Cardiac septum (tissue), 1 donor: ENCODE measurements around the gene TMEM131. TPM values are rescaled to one million over a fixed set of nuclear protein-coding genes. Genes with fewer than 3 reads are reported as not detected.
"Not testable (repeated sequence)": the region's sequence is repeated elsewhere in the genome, so short reads cannot be mapped to it uniquely, and the experiment has no call there.

ENCODE experiments used
- DNase-seq: peaks from one replicate; pipeline ENCODE4 v3.0.0-alpha.2; 2020; ENCODE audit warnings: low spot score
- intact Hi-C: fragments of 100-400 bp; cut with DNase I; formaldehyde crosslinking; loops from one replicate; pipeline ENCODE4 v1.14.0; 2022
- total RNA-seq: library from RNA; stranded (reverse); fragmentation: NEBNext Ultra II Directional; extraction: Animal tissue kit (Norgen Biotek cat#: 25700); gene quantifications from one replicate; pipeline ENCODE4 v1.2.1, GENCODE V29; 2021
- donor health status: DM: no; HTN: no; CAD: no.

TMEM131 gene
- total RNA-seq, 1 donor from 2014 or later, result 28.6 TPM

DNA sequence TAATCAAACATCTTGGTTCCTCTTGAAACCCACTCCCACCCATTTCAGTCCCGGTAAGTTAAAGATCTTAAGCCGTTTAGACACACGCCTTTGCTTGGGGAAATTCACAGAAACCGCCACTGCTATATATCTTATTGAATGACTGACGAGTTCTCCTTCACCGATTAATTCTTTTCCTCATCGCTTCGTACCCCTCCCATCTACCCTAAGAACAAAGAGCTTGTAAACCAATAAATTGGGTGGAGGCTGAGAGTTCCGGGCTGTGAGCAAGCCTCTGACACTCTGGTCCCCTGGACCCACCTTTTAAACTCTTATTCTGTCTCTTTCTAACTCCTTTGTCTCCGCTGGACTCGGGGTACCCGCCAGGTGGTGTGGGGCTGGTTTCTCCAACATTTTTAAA is 30.6 kb downstream of the TMEM131 start:
- no peak for DNase-seq
- intact Hi-C loops, result no loop called here

DNA sequence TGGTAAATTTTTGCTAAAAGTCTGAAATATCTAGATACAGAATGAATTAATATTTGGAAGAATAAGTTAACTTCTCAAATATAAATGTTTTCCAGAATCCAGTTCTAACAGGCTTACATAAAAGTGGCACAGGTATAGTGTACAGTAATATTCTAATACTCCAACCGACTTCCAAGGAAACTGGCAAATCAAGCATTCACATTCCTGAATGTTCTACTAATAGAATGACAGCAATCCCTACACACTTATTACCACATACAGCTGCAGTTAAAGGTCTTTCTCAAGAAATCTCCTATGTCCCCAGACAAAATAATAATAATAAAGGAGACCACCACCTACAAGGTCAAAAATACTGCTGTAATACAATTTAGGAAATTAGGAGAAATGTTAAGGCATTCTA is 31.9 kb downstream of the TMEM131 start:
- intact Hi-C loops, result no loop called here
- no peak for DNase-seq

DNA sequence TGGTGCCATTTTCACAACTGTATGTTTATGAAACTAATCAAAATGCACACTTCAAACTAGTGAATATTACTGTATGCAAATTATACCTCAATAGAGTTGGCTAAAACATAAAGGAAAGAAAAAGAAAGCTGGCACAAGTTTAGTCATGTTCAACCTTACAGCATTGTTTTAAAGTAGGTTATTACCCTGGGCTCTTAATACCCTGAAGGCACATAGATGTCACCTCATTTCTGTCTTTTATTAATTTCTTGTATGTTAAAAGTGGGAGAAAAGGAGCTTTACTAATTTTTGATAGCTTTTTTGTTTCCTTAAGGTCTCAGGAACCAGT is 32.7 kb downstream of the TMEM131 start:
- DNase-seq, result no peak
- intact Hi-C loops, result no loop called here

DNA sequence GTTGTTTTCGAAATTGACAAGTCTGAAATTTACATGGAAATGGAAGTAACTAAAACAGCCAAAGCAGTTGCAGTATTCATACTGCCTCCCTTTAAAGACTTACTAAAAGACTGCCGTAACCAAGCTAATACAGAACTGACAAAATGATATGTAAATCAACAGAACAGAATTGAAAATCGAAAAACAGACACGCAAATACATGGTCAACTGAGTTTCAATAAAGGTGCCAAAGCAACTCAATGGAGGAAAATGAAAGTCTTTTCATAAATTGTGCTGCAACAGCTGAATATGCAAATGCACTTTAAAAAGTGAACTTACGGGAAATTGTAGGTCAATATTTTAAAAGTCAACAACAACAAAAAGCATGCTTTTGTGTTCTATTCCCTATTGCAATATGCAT is 34.2 kb downstream of the TMEM131 start:
- DNase-seq, result no peak
- intact Hi-C loops, result no loop called here

DNA sequence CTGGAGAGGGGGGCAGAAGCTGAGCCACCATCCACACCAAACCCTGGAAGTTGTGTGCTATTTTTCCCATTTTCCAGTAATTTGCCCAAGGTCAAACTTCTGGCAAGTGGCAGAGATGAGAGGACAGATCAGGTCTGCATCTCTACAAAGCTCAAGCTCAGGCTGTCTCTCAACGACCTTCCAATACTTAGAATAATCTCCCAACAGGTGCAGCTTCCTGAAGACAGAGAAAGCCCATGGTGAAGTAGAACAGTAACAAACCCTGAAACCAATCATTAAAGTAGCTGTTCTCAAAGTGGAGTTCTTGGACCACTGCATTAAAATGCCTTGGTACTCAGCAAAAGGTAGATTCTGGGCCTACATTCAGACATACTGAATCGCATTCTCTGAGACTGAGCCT is 37.6 kb downstream of the TMEM131 start:
- DNase-seq, result no peak
- intact Hi-C loops, result no loop called here

DNA sequence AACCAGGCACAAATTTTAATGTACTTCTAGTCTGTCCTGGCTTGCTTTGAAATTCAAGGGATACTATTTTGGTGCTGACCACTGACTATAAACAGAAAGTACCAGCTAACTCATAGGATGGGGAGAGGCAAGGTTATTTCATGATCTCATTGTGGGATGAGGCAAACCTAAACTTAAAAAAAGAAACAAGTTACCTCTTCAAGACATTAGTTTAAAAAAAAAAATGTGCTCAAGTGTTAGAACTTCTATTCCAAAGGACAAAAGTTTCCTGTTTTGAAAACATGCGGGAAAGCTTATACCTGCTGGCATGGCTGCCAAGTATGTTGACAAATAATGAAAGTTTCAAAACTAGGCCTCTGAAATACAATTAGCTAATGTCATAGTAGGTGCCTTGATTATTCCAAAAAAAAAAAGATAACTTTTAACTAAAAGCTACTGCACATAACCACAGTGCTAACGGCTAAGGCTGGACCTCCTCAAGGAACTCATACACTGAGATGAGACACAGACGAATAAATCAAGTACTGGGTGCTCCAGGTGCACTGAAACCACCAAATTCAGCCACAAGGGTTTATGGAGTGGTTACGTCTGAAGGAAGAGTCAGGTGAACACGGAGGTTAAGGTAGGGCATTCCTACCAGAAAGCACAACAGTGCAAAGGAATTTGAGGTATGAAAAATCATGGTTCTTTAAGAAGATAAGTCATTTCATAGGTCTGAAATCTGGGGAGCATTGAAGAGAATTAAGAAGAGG is 38.1 kb downstream of the TMEM131 start:
- intact Hi-C loops, result no loop called here
- DNase-seq, result no peak

DNA sequence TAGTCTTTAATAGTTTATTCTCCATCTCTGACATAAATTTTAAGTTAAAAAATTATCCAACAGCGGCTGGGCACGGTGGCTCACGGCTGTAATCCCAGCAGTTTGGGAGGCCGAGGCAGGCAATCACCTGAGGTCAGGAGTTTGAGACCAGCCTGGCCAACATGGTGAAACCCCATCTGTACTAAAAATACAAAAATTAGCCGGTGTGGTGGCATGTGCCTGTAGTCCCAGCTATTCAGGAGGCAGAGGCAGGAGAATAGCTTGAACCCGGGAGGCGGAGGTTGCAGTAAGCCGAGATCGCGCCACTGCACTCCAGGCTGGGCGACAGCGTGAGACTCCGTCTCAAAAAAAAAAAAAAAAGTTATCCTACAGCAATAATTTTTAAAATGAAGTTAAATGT is 39.0 kb downstream of the TMEM131 start:
- DNase-seq, intact Hi-C loops: not testable (repeated sequence)

DNA sequence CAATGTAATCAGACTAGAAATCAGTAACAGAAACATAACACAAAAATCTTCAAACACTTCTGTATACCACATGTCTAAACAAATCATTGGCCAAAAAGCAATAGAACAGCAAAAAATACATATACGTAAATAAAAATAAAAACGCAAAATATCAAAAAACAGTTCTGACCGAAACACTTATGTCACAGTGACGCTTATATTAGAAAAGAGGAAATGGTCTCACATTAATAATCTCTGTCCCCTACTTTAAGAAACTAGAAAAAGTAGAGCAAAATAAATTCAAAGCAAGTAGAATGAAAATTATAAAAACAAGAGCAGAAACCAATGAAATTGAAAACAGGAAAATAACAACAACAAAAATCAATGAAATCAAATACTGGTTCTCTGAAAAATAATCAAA is 41.9 kb downstream of the TMEM131 start:
- intact Hi-C loops, result no loop called here
- DNase-seq, result no peak

DNA sequence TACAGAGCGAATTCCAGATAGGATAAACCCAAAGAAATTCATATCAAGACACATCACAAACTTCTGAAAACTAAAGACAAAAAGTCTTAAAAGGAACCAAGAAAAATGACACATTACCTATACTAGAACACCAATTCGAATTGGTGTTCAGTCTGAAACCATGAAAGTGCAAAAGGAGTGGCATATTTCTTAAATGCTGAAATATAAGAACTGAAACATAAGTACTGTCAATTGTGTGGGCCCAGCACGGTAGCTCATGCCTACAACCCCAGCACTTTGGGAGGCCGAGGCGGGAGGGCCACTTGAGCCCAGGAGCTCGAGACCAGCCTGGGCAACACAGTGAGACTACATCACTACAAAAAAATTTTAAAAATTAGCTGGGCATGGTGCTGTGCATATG is 43.4 kb downstream of the TMEM131 start:
- intact Hi-C loops, result no loop called here
- DNase-seq, result no peak

DNA sequence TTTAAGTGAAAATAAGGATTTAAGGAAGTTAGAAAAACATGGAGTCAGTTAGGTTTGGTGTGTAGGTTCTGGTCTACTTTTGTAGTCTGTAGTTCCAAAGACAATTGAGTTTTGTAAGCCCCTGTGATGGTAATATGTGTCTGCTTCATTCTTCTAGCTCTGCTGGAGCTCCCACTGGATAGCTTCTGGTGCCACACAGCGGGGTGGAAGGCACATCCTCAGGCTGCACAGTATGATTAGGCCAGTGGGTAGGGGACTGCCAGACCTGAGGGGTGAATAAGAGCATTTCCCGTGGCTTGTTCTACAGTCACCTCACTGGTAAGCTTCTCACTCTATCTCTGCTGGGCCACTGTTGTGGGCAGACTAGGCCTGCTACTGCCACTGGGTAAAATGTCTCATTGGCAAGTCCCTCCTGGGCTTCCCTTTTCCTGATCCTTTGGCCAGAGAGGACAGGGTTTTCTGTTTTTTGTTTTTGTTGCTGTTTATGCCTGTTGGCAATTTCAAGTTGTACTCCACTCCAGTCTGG is 44.5 kb downstream of the TMEM131 start:
- no peak for DNase-seq
- intact Hi-C loops, result no loop called here

DNA sequence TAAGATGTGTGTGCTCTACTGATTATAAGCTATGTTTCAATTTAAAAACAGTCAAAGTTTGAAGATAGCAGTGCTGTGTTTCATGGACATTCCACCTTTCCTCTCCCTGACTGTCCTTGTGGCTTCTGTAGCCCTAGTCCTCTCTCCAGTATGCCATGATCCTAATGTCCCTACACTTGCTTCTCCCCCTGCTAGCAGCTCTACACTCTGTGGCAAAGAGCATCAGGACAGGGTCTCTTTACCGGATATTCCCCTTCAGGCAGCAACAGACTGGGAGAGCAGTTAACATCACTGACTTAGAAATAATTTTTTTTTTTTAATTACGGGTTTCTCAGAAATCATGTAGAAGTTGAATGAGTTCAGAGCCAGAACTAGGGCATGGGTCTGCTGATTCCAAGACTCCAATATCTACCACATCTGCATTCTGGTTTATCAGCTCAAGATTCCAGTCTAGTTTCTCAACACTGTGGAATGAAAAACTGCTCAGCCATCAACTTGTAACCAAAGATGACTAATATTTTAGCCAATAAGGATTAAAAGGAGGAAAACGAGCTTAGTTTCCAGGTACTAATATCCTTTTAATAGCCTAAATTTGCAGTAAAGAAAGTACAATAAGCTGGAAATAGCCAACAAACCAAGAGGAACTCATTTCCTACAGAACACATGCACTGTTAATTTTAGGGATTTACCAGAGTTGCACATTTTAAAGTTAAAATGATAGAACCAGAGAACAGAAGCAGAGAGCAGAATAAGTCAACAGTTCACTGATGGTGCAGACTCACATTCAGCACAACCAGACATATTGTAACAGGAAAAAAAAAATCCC is 45.2 kb downstream of the TMEM131 start:
- intact Hi-C loops, result no loop called here
- DNase-seq, result no peak

DNA sequence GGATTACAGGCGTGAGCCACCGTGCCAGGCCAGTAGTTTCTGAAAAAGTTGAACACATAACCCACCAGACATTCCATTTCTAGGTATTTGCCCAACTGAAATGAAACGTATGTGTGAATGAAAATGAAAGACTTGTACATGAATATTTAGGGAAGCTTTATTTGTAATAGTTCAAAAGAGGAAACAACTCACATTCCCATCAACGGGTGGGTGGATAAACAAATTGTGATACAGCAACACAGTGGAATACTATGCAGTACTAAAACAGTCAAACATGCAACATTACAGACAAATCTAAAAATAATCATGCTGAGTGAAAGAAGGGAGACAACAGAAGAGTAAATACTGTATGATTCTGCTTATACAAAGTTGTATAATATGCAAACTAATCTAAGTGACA is 46.8 kb downstream of the TMEM131 start:
- intact Hi-C loops, result no loop called here
- DNase-seq, result no peak

DNA sequence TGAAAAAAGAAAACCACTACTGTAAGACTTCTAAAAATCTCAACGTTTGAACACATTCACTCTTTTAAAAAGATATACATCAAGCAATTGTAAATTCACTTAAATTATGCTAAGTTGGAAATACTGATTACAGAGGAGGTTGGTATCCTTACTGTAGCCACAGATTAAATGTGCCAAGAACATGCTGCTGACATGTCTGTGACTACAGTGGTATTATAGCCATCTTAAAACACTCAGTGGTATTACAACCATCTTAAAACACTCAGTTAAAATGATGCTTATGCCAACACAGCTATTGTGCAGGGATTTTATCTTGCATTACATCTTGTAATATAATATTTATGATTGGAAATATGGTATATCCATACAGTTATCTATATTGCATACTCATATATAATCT is 50.0 kb downstream of the TMEM131 start:
- no peak for DNase-seq
- intact Hi-C loops, result no loop called here

DNA sequence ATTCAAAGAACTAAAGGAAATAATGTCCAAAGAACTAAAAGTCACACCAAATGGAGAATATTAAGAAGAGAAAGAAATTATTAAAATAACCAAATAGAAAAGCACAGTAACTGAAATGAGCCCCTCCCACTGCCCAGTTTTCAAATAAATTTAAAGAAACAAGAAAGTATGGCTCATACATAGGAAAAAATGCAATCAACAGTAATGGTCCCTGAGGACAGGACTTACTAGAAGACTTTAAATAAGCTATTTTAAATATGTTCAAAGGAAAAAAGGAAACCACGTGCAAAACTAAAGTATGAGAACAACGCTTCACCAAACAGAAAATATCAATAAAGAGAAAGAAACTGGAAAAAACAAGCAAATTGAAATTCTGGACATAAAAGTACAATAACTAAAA is 58.9 kb downstream of the TMEM131 start:
- no peak for DNase-seq
- intact Hi-C loops, result no loop called here

DNA sequence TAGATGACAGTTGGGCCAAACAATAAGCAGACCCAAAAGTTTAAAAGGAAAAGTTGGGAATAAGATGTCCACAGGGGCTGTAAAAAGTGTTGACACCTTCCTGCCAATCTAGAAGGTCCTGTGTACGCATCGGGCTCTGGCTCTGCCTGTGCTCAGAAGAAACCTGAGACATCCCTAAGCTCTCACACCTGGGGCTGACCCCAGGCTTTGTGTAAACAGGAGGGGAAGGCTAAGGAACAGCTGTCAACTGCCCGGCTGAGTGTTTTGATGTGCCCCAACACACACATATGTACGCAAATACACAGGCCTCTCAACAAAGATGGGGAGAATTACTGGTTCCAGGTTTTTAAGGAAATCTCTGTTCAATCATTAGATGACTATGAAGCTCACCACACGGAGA is 59.5 kb downstream of the TMEM131 start:
- DNase-seq, result no peak
- intact Hi-C loops, result no loop called here

DNA sequence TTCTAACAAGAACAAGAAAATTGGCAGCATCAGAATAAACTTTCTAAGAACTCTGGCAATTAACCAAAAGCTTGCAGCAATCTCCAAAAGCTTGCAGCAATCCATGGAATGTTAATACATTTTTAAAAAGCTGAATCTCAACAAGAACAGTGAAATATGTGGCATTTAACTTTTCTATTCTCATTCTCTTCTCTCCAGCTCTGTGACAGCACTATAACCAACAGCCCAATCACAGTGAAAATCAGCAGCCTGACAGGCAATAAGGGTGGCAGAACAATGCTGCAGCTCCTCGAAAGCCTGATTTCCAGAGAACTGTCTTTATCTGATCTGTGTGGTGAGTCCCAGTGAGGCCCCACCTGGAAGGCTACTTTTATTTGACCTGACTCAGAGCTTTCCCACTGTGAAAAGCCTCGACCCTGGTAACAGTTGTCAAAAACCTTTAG is 60.0 kb downstream of the TMEM131 start:
- intact Hi-C loops, result no loop called here
- no peak for DNase-seq

DNA sequence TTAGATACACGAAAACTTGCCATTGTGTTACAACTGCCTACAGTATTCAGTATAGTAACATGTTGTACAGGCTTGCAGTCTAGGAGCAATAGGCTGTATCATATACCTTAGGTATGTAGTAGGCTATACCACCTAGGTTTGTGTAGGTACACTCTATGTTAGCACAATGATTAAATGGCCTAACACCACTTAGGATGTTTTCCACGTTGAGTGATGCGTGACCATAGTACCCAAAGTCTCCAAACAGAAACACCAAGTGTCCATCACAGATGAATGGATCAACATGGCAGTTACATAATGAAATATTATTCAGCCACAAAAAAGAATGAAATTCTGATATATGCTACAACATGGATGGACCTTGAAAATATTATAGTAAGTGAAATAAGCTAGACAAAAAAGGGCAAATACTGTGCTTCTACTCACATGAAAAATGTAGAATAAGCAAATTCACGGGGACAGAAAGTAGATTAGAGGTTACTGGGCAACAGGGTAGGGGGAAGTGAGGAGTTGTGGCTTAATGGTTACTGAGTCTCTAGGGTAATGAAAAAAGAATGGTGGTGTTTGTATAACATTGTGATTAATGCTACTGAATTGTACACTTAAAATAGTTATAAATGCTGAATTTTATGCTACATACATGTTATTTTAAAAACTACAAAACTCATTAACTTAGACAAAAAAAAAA is 62.6 kb downstream of the TMEM131 start:
- intact Hi-C loops, result no loop called here
- no peak for DNase-seq

DNA sequence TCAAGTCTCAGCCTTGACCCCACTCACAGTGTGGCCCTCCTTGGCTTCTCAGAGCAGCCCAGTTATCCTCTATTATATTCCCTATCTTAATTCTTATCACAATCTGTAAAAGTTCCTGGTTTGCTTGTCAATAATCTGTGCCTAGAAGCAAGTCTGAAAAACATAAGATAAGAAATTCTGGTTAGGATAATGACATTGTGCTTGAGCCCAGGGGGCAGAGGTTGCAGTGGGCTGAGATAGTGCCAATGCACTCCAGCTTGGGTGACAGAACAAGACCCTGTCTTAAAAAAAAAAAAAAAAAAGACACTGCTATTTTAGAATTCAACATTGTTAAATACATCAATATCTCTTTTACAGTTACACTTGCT is 63.9 kb downstream of the TMEM131 start:
- intact Hi-C loops, result no loop called here
- DNase-seq, result no peak

DNA sequence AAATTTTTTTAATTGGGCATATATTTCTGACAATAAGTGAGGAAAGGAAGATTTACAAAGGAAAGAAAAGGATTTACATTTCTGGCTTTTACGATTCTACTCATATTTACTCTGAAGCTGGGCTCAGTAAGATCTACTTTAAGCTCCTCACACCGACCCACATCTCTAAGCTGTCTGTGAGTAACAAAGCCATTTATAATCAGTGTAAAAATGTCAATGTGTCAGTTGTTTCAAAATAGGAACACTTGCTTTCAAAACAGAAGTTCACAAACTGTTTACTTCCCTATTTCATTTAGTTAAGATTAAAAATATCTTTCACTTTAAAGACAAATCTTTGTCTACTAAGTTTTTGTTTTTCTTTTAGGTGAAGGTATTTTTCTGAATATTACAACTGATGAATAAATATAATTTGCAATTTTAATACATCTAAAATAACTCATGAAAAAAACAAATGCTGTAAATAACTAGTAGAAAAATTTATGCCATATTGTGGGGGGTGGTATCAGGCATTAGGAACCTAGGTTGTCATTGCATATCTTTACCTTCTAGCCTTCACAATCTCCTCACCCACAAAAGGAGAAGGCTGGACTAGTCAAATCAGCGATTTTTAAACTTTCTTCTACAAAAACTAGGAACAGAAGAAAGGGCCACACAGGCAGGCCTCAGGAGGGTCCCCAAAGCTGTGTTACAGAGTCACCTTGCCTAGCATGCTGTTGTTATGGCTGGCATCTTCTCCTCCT is 64.5 kb downstream of the TMEM131 start:
- intact Hi-C loops, result no loop called here

DNA sequence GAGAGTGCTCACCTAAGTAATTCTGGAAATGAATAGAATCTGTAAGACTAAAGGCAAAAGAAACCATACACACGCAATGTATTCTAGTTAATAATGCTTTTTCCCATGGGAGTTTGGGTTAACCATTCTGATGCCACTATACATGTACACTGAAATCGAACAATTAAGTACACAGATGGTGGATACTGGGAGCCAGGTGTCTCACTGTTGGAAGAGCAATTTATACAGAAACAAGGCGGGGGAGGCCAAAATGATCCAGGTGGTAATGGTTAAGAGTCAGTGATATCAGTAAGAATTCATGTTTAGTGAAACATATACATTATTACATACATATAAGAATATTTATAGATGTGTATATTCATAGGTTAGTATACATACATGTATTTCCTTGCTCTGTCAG is 67.2 kb downstream of the TMEM131 start:
- no peak for DNase-seq
- intact Hi-C loops, result no loop called here

More for the DNA sequence above, 64.5 kb downstream of the TMEM131 start:
- no peak for DNase-seq
